ENCODE data around the gene AIMP2. TPM values are rescaled to one million over a fixed set of nuclear protein-coding genes. Genes with fewer than 3 reads are reported as not detected.
A peak's percentile ranks its signal among the peaks of the same experiment; 100 is the strongest.

AIMP2 gene
- total and polyA plus RNA-seq, 2 of the 4 experiments (the other 2 are of a cell fraction): 57.5 to 58.6 TPM

- in situ Hi-C loops (cut with MboI; ENCODE audit: low sequenced_read_pairs) (no loop called here), dilution Hi-C loops (cut with HindIII; ENCODE audit: low sequenced_read_pairs, unreplicated experiment) (no loop called here), intact Hi-C loops (cut with micrococcal nuclease) (no loop called here)
- H3K9me1 ChIP-seq (ENCODE audit: insufficient read depth, low read length): peaks cover 8% of the 10 kb centered on the region
- H2BK20ac ChIP-seq (ENCODE audit: low read depth, low read length): no peak overlapping the region
- H3K14ac ChIP-seq (replicated peaks; ENCODE audit: low read depth, low read length): no peak overlapping the region
- peaks cover 18 to 74% of the 10 kb centered on the region in 2 experiments for H3K79me1 ChIP-seq (ENCODE audit: low read depth in 1 of 2, low read length in 2 of 2)
- CTCF ChIA-PET: interaction anchor here (0.6 kb wide), 1 partner anchor 16 kb away, joined by 4 read pairs; no protein-coding TSS in a partner anchor
- H2AK9ac ChIP-seq (replicated peaks; ENCODE audit: low read depth, low read length, poor library complexity): no peak overlapping the region
- H3K27me3 ChIP-seq (ENCODE audit: control insufficient read depth, insufficient read depth, low read length): no peaks in the 10 kb centered on the region
- BruUV-seq (replicated peaks): no TSS peak
- H3K56ac ChIP-seq (ENCODE audit: extremely low read depth, insufficient read depth, low read length): no peak overlapping the region
- H2AFZ ChIP-seq (replicated peaks; ENCODE audit: low read length, poor library complexity): no peak overlapping the region
- no peak overlapping the region for H3K18ac ChIP-seq (ENCODE audit: low read depth, low read length)
- 93% methylated on average over 10 of the region's 14 CpGs; no CpG with 5 or more reads in 1 of the 2 experiments for WGBS, 2 experiments (ENCODE audit: extremely low coverage in 2 of 2, insufficient read length in 1 of 2)
- no peak overlapping the region for H2AK5ac ChIP-seq (ENCODE audit: low read depth, low read length)
- no peak overlapping the region for H3K4me3 ChIP-seq (ENCODE audit: insufficient read depth, low read depth, low read length)
- H3K4ac ChIP-seq (ENCODE audit: low read depth, low read length): no peak overlapping the region
- no peak overlapping the region for H3K9ac ChIP-seq (ENCODE audit: low read depth, low read length)
- no peak overlapping the region for H4K91ac ChIP-seq (ENCODE audit: insufficient read depth, low read depth, low read length)
- H4K8ac ChIP-seq (ENCODE audit: low read depth in 2 of 2, low read length in 2 of 2): no peak overlapping the region
- POLR2A ChIA-PET (ENCODE audit: unreplicated experiment): no interaction called here
- no peaks in the 10 kb centered on the region for H4K20me1 ChIP-seq (ENCODE audit: insufficient read depth, low read length)
- H3K4me2 ChIP-seq (ENCODE audit: low read depth, low read length): no peak overlapping the region
- H3K36me3 ChIP-seq (ENCODE audit: control insufficient read depth, insufficient read depth, low read length): peaks cover 20% of the 10 kb centered on the region
- DNase-seq (no peak), ATAC-seq (ENCODE audit: low read depth) (no peak)
- H2BK15ac ChIP-seq (ENCODE audit: low read depth, low read length): no peak overlapping the region
- no peak overlapping the region for H3K27ac ChIP-seq (ENCODE audit: insufficient read depth, low read length)
- H3K23ac ChIP-seq (ENCODE audit: low read depth, low read length): no peak overlapping the region
- TF ChIP-seq FOS (IDR thresholded peaks at IDR 0.05; ENCODE audit: low read depth, low read length) (no peak), CEBPB (IDR thresholded peaks at IDR 0.05; ENCODE audit: low read depth, low read length) (peak; percentile 85), MAFK (IDR thresholded peaks at IDR 0.05; ENCODE audit: low read depth, low read length) (0 out of 2 replicates have a peak, but pooled peaks have one; percentile 12)
- no peak overlapping the region for H4K5ac ChIP-seq (ENCODE audit: low read depth, low read length)
- no peak overlapping the region for H2BK120ac ChIP-seq (ENCODE audit: low read depth, low read length)
- H3K4me1 ChIP-seq (ENCODE audit: control insufficient read depth, insufficient read depth, low read length): peaks cover 11% of the 10 kb centered on the region
- no peaks in the 10 kb centered on the region for H3K9me3 ChIP-seq (ENCODE audit: control insufficient read depth, insufficient read depth, low read length)
- H2BK5ac ChIP-seq (ENCODE audit: low read depth, low read length, poor library complexity, severe bottlenecking): no peak overlapping the region
These were observed 3.5 kb downstream of the AIMP2 start for GRCh38 chr7:6012355-6013104.
